Cardiac muscle cell (in vitro differentiated cells and primary cell): ENCODE results near the gene CLECL1. TPM values are rescaled to one million over a fixed set of nuclear protein-coding genes. Genes with fewer than 3 reads are reported as not detected.
"Not testable (repeated sequence)": the region's sequence is repeated elsewhere in the genome, so short reads cannot be mapped to it uniquely, and the experiment has no call there.

Experiments
- DNase-seq, 2 donors: peaks; one replicate each; pipeline versions ENCODE4 v3.0.0 to v3.0.0-alpha.2; 2010 to 2017; ENCODE audit warnings: low read depth in 1 of 2, low spot score in 1 of 2
- H3K27ac ChIP-seq: fragments of 200-600 bp; sonication (generic); 2 replicates; pipeline ENCODE4 v1.5.1; 2016
- H3K27me3 ChIP-seq: fragments of 200-600 bp; sonication (generic); 2 replicates; pipeline ENCODE4 v1.6.0; 2016; ENCODE audit warnings: control low read depth
- H3K36me3 ChIP-seq: fragments of 200-600 bp; sonication (generic); 2 replicates; pipeline ENCODE4 v1.5.1; 2016; ENCODE audit warnings: control low read depth
- H3K4me1 ChIP-seq: fragments of 200-600 bp; sonication (generic); 2 replicates; pipeline ENCODE4 v1.8.1; 2017; ENCODE audit warnings: low read depth, mild to moderate bottlenecking, mixed run types
- H3K4me3 ChIP-seq: fragments of 200-600 bp; sonication (generic); 2 replicates; pipeline ENCODE4 v1.5.1; 2016; ENCODE audit warnings: mild to moderate bottlenecking
- H3K9me3 ChIP-seq: fragments of 200-600 bp; sonication (generic); 2 replicates; pipeline ENCODE4 v1.5.1; 2017; ENCODE audit warnings: low read depth, mild to moderate bottlenecking, control low read depth
- polyA plus RNA-seq: library from polyadenylated mRNA; unstranded; fragments of >200 nt; fragmentation: Nextera tagmentation; extraction: Ambion mirVana; gene quantifications from 2 replicates; pipeline ENCODE4 v1.2.1, GENCODE V29; 2016
- total RNA-seq: library from RNA; depleted of rRNA; stranded (reverse); fragments of >200 nt; gene quantifications from 2 replicates; pipeline ENCODE4 v1.2.3, GENCODE V29; 2016
- TF ChIP-seq, protein P1 (sequence below): IDR thresholded peaks from 2 replicates; pipeline ENCODE4 v1.5.1; 2012; ENCODE audit warnings: low read depth, mild to moderate bottlenecking, low read length

CLECL1 gene
- total and polyA plus RNA-seq, 2 experiments from 2014 or later, result not detected

DNA sequence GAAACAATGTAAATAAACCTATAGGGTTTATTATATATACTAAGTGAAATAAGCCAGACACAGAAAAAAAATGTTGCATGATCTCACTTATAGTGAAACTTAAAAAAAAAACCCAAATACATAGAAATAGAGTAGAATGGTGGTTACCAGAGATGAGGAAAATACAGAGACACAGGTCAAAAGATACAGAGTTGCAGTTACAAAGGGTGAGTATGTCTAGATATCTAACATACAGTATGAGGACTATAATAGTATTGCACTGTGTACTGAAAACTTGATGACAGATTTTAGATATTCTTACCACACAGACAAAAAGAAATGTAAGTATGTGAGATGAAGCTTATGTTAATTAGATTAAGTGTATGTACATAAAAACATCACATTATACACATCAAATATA, 35.3 kb downstream of the CLECL1 start:
- no peak overlapping the region for H3K4me3 ChIP-seq

DNA sequence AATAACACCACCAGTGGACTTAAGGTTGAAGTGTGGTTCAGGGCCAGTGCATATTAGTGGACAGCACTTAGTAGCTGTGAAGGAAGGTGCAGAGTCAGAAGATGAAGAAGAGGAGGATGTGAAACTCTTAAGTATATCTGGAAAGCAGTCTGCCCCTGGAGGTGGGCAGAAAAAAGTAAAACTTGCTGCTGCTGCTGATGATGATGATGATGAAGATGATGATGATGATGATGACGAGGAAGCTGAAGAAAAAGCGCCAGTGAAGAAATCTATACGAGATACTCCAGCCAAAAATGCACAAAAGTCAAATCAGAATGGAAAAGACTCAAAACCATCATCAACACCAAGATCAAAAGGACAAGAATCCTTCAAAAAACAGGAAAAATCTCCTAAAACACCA, 37.2 kb downstream of the CLECL1 start:
- not testable (repeated sequence) for H3K4me3 ChIP-seq, H3K27ac ChIP-seq, DNase-seq, H3K9me3 ChIP-seq, H3K27me3 ChIP-seq
- Histone ChIP-seq H3K36me3 (peaks cover 14% of the 10 kb centered on the region), H3K4me1 (peaks cover 27% of the 10 kb centered on the region)

More for the DNA sequence above, 35.3 kb downstream of the CLECL1 start:
- TF ChIP-seq, protein P1, sequence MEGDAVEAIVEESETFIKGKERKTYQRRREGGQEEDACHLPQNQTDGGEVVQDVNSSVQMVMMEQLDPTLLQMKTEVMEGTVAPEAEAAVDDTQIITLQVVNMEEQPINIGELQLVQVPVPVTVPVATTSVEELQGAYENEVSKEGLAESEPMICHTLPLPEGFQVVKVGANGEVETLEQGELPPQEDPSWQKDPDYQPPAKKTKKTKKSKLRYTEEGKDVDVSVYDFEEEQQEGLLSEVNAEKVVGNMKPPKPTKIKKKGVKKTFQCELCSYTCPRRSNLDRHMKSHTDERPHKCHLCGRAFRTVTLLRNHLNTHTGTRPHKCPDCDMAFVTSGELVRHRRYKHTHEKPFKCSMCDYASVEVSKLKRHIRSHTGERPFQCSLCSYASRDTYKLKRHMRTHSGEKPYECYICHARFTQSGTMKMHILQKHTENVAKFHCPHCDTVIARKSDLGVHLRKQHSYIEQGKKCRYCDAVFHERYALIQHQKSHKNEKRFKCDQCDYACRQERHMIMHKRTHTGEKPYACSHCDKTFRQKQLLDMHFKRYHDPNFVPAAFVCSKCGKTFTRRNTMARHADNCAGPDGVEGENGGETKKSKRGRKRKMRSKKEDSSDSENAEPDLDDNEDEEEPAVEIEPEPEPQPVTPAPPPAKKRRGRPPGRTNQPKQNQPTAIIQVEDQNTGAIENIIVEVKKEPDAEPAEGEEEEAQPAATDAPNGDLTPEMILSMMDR, result no peak
- Histone ChIP-seq H3K9me3 (no peaks in the 10 kb centered on the region), H3K36me3 (peaks cover 8% of the 10 kb centered on the region), H3K4me1 (peaks cover 31% of the 10 kb centered on the region), H3K27ac (no peak overlapping the region), H3K27me3 (no peaks in the 10 kb centered on the region)
- no peak for DNase-seq

DNA sequence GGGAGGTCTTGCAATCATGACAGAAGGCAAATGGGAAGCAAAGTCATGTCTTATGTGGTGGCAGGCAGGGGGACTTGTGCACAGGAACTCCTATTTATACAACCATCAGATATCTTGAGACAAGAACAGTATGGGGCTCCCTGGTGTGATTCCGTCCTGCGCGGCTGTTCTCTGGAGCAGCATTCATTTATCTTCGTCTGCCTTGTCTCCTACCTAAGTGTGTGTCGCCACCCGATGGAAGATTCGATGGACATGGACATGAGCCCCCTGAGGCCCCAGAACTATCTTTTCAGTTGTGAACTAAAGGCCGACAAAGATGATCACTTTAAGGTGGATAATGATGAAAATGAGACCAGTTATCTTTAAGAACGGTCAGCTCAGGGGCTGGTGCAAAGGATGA, 37.7 kb downstream of the CLECL1 start:
- H3K4me3 ChIP-seq, H3K27ac ChIP-seq, H3K9me3 ChIP-seq, H3K27me3 ChIP-seq, DNase-seq: not testable (repeated sequence)
- Histone ChIP-seq H3K4me1 (peaks cover 22% of the 10 kb centered on the region), H3K36me3 (peaks cover 18% of the 10 kb centered on the region)

DNA sequence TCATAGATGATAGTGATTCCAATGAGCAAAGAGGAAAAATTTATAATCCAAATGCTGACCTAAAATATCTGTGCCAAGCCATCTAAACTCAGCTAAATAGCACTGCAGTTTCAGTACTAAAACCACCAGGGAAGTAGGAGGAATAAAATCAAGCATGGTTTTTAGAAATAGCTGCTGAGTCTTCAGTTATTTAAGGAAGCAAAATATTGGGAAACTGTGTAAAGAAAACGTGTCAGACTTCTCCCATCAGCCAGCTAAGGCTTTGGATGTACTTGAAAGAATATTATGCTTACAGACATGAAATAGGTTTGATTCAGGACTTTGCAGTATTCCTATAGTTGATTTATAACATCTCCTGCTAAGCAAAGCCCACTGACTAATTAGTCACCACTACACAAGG, 38.7 kb downstream of the CLECL1 start:
- peaks cover 24% of the 10 kb centered on the region for H3K36me3 ChIP-seq
- no peak for DNase-seq
- no peaks in the 10 kb centered on the region for H3K9me3 ChIP-seq
- TF ChIP-seq, protein P1, result no peak
- H3K27ac ChIP-seq, result peak overlapping the region; percentile 25
- no peaks in the 10 kb centered on the region for H3K27me3 ChIP-seq
- H3K4me1 ChIP-seq, result peaks cover 13% of the 10 kb centered on the region
- no peak overlapping the region for H3K4me3 ChIP-seq

DNA sequence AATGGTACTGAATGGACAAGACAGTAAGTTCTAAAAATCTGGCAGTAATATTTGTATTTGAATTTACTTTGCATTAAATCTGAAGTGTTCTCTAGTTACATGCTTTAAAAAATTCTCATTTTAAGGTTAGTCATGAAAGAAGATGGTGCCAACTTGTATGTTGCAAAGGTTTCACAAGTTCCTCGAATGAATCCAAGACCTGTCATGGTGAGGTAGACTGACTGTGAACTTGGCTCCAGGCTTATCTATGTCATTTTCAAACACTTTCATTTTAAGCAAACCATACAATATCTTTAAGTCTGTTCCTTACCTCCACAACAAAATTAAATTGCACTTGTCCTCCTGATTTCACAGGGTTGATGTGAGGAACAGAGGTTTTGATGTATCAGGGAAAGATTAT, 40.0 kb downstream of the CLECL1 start:
- H3K27ac ChIP-seq, result no peak overlapping the region
- no peak overlapping the region for H3K4me3 ChIP-seq
- TF ChIP-seq, protein P1, result no peak
- H3K36me3 ChIP-seq, result peaks cover 29% of the 10 kb centered on the region
- H3K4me1 ChIP-seq, result peaks cover 12% of the 10 kb centered on the region
- H3K9me3 ChIP-seq, result no peaks in the 10 kb centered on the region
- H3K27me3 ChIP-seq, result no peaks in the 10 kb centered on the region
- peak in 1 of 2 donors; percentile 13 for DNase-seq

DNA sequence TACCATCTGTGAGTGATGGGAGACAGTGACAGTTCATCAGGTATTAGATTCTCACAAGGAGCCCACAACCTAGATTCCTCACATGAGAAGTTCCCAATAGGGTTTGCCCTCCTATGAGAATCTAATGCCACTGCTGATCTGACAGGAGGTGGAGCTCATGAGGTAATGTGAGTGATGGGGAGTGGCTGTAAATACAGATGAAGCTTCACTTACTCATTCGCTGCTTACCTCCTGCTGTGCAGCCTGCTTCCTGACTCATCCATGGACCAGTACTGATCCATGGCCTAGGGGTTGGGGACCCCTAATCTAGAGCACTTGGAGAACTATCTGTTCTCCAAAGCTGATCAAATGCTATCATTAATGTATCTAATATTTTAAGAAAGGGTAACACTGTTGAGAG, 45.7 kb downstream of the CLECL1 start:
- TF ChIP-seq, protein P1, result no peak
- no peaks in the 10 kb centered on the region for H3K27me3 ChIP-seq
- DNase-seq, result no peak
- no peak overlapping the region for H3K27ac ChIP-seq
- H3K9me3 ChIP-seq, result no peaks in the 10 kb centered on the region
- peaks cover 20% of the 10 kb centered on the region for H3K36me3 ChIP-seq
- peaks cover 6% of the 10 kb centered on the region for H3K4me1 ChIP-seq
- no peak overlapping the region for H3K4me3 ChIP-seq

DNA sequence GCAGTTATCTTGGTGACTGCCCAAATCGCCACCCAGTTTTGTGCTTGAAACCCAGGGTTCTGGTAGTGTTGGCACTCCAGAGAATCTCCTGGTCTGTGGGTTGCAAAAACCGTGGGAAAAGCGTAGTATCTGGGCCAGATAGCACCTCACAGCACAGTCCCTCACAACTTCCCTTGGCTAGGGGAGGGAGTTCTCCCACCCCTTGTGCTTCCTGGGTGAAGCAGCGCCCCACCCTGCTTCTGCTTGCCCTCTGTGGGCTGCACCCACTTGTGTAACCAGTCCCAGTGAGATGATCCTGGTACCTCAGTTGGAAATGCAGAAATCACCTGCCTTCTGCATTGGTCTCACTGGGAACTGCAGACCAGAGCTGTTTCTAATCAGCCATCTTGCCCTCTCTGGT, 47.0 kb downstream of the CLECL1 start:
- H3K36me3 ChIP-seq, result peaks cover 18% of the 10 kb centered on the region
- H3K27me3 ChIP-seq, result no peaks in the 10 kb centered on the region
- TF ChIP-seq, protein P1, result no peak
- peaks cover 6% of the 10 kb centered on the region for H3K4me1 ChIP-seq
- H3K27ac ChIP-seq, result no peak overlapping the region
- H3K4me3 ChIP-seq, result no peak overlapping the region
- H3K9me3 ChIP-seq, result no peaks in the 10 kb centered on the region
- no peak for DNase-seq

DNA sequence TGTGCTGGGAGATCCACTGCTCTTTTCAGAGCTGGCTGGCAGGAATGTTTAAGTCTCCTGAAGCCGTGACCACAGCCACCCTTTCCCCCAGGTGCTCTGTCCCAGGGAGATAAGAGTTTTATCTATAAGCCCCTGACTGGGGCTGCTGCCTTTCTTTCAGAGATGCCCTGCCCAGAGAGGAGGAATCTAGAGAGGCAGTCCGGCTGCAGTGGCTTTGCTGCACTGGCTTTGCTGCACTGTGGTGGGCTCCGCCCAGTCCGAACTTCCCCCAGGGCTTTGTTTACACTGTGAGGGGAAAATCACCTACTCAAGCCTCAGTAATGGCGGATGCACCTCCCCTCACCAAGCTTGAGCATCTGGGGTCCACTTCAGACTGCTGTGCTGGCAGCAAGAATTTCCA, 47.5 kb downstream of the CLECL1 start:
- H3K4me3 ChIP-seq, H3K27me3 ChIP-seq, DNase-seq, H3K27ac ChIP-seq, H3K4me1 ChIP-seq, H3K9me3 ChIP-seq: not testable (repeated sequence)
- peaks cover 16% of the 10 kb centered on the region for H3K36me3 ChIP-seq

DNA sequence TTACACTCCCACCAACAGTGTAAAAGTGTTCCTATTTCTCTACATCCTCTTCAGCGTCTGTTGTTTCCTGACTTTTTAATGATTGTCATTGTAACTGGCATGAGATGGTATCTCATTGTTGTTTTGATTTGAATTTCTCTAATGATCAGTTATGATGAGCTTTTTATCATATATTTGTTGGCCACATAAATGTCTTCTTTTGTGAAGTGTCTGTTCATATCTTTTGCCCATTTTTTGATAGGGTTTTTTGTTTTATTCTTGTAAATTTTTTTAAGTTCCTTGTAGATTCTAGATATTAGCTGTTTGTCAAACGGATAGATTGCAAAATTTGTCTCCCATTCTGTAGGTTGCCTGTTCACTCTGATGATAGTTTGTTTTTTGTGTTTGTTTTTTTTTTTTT, 49.9 kb downstream of the CLECL1 start:
- not testable (repeated sequence) for H3K36me3 ChIP-seq, DNase-seq, H3K4me3 ChIP-seq, H3K27me3 ChIP-seq, H3K27ac ChIP-seq, H3K9me3 ChIP-seq, H3K4me1 ChIP-seq

DNA sequence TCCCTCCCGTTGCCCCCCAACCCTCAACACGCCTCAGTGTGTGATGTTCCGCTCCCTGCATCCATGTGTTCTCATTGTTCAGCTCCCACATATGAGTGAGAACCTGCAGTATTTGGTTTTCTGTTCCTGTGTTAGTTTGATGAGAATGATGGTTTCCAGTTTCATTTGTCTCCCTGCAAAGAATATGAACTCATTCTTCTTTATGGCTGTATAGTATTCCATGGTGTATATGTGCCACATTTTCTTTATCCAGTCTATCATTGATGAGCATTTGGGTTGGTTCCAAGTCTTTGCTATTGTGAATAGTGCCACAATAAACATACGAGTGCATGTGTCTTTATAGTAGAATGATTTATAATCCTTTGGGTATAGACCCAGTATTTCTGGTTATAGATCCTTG, 50.4 kb downstream of the CLECL1 start:
- H3K27me3 ChIP-seq, H3K36me3 ChIP-seq, H3K27ac ChIP-seq, H3K4me1 ChIP-seq, DNase-seq, H3K4me3 ChIP-seq, H3K9me3 ChIP-seq: not testable (repeated sequence)
